Esophagus muscularis mucosa (tissue), 4 donors: ENCODE results near the gene CASQ2. TPM values are rescaled to one million over a fixed set of nuclear protein-coding genes. Genes with fewer than 3 reads are reported as not detected.

Experiments
- DNase-seq: peaks from one replicate; pipeline ENCODE4 v3.0.0-alpha.2; 2017; ENCODE audit errors: extremely low spot score
- H3K27ac ChIP-seq, 4 donors: fragments of 200-600 bp; sonication (generic); replicated peaks in 1 of 4; 1 replicate in 3 of 4; 2 replicates in 1 of 4; pipeline ENCODE4 v1.5.1; 2016 to 2019; ENCODE audit warnings: mild to moderate bottlenecking in 1 of 4
- H3K27me3 ChIP-seq, 4 donors: fragments of 200-600 bp; sonication (generic); one replicate each; pipeline versions ENCODE4 v1.5.1 to v1.6.0; 2016 to 2019
- H3K36me3 ChIP-seq, 4 donors: fragments of 200-600 bp; sonication (generic); one replicate each; pipeline ENCODE4 v1.5.1; 2016 to 2019
- H3K4me1 ChIP-seq, 4 donors: fragments of 200-600 bp; sonication (generic); one replicate each; pipeline ENCODE4 v1.5.1; 2016 to 2019
- H3K4me3 ChIP-seq, 4 donors: fragments of 200-600 bp; sonication (generic); 1 replicate in 2 of 4; 2 replicates in 2 of 4; pipeline ENCODE4 v1.5.1; 2016 to 2019; ENCODE audit warnings: mild to moderate bottlenecking in 4 of 4, moderate library complexity in 1 of 4
- H3K9me3 ChIP-seq, 4 donors: fragments of 200-600 bp; sonication (generic); 1 replicate in 3 of 4; 2 replicates in 1 of 4; pipeline ENCODE4 v1.5.1; 2016 to 2019
- CTCF ChIP-seq, 3 experiments: fragments of 200-600 bp in 2 of 3; fragments of 450-650 bp in 1 of 3; sonication (generic) in 2 of 3; IDR thresholded peaks; one replicate each; pipeline ENCODE4 v1.5.1; 2017 to 2019; ENCODE audit warnings: antibody characterized with exemption in 3 of 3, mild to moderate bottlenecking in 2 of 3, moderate library complexity in 1 of 3
- EP300 ChIP-seq: sonication (generic); formaldehyde crosslinking; IDR thresholded peaks from one replicate; pipeline ENCODE4 v1.6.1; 2017; ENCODE audit warnings: antibody characterized with exemption
- POLR2A ChIP-seq: fragments of 450-650 bp; IDR thresholded peaks from one replicate; pipeline ENCODE4 v1.6.1; 2017; ENCODE audit warnings: antibody characterized with exemption, moderate library complexity, mild to moderate bottlenecking, low read depth
- POLR2AphosphoS5 ChIP-seq, 2 donors: sonication (generic); formaldehyde crosslinking; IDR thresholded peaks; one replicate each; pipeline ENCODE4 v1.6.1; 2017; ENCODE audit warnings: antibody characterized with exemption in 2 of 2
- WGBS: methylation state at CpG from one replicate; pipeline ENCODE4 v1.1.5; 2018; 5-methylcytosine and 5-hydroxymethylcytosine counted together
- intact Hi-C: fragments of 100-400 bp; cut with DNase I; formaldehyde crosslinking; loops from one replicate; pipeline ENCODE4 v1.15.1; 2023
- total RNA-seq, 4 donors: library from RNA; depleted of rRNA; stranded (reverse); fragments of >200 nt; gene quantifications; one replicate each; pipeline versions ENCODE4 v1.1.0 to v1.2.1, GENCODE V29; 2016

Gene CASQ2
- total RNA-seq, 4 donors from 2014 or later = 95.6 to 138 (median 108) TPM

DNA sequence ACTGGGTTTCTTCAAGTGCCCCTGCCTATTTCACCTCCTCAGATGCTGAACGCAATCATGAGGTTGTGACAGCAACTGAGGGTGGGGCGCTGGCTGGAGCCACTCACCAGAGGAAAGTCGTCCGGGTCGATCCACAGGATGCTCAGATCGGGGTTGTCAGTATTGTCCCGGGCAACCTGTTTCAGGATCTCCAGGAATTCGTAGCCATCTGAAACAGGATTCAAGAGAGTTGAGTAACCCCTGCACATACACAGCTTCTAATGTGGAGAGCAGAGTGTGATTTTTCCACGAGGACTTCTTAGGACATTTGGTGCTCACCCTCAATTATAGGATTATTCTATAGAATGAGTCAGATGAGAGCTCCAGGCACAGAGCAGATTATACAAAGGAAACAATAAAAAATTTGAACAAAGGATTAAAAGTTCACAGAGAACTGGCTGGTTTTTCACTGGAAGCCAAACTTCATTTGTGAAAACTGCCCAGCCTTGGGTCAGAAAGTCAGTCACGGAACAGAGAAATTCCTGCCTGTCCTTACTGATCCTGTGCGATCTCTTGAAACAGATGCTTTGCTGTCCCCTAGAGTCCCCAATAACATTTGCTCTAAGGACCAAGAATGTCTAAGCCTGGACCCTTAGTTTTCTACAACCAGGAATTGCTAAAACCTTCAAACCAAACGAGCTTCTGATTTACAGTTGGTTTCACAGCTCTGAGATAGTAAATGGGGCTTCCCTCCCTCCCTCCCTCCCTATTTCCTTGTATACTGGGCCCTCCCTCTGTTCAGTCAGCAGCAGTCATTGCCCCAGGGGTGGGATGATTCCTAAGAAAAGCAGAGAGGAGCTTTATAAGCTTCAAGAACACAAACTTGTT is 63.2 kb downstream of the CASQ2 start:
- Histone ChIP-seq H3K27me3 (no peaks in the 10 kb centered on the region), H3K27ac (no peak overlapping the region), H3K4me1 (peaks cover 0 to 27% (median 2%) of the 10 kb centered on the region in 4 donors), H3K9me3 (no peaks in the 10 kb centered on the region), H3K36me3 (peaks cover 6 to 46% (median 25%) of the 10 kb centered on the region in 4 donors), H3K4me3 (no peak overlapping the region)
- 79% methylated on average over 12 of the region's 12 CpGs for WGBS
- intact Hi-C loops = loop anchor here (5.0 kb wide), 1 partner anchor 98 kb away; no protein-coding TSS in a partner anchor
- no peak for TF ChIP-seq EP300
- no peak for TF ChIP-seq POLR2AphosphoS5 (IDR thresholded peaks at IDR 0.05)
- TF ChIP-seq POLR2A = no peak
- TF ChIP-seq CTCF (IDR thresholded peaks at IDR 0.05) = no peak
- no peak for DNase-seq

GRCh38 chr1:115702959-115703358 is 65.6 kb downstream of the CASQ2 start:
- H3K9me3 ChIP-seq = no peaks in the 10 kb centered on the region
- intact Hi-C loops = no loop called here
- peaks cover 0 to 27% (median 2%) of the 10 kb centered on the region in 4 donors for H3K4me1 ChIP-seq
- H3K36me3 ChIP-seq = peaks cover 6 to 52% (median 29%) of the 10 kb centered on the region in 4 donors
- TF ChIP-seq POLR2A (no peak), EP300 (no peak), CTCF (IDR thresholded peaks at IDR 0.05) (no peak), POLR2AphosphoS5 (IDR thresholded peaks at IDR 0.05) (no peak)
- no peak for DNase-seq
- no peak overlapping the region for H3K4me3 ChIP-seq
- no peak overlapping the region for H3K27ac ChIP-seq
- WGBS = 87% methylated on average over 3 of the region's 3 CpGs
- H3K27me3 ChIP-seq = no peaks in the 10 kb centered on the region

DNA sequence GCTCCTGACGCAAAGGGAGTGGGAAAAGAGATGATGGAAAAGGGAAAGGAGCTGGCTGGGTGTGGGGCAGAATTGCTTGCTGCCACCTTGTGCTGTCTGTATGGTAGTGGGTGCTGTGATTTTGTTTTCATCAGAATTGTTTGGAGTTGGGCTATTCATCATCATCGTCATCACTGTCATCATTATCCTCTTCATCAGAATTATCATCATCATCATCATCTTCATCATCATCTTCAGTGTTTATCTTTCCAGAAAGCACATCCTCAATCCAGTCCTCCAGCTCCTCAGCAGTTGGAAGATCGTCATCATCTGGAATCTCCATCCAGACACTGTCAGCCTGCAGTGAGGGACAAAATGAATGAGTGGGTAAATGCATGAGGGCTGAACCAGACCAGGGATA is 67.4 kb downstream of the CASQ2 start:
- 71% methylated on average over 3 of the region's 3 CpGs for WGBS
- no peak overlapping the region for H3K27ac ChIP-seq
- H3K36me3 ChIP-seq = peaks cover 6 to 52% (median 29%) of the 10 kb centered on the region in 4 donors
- H3K4me1 ChIP-seq = peaks cover 0 to 17% (median 0%) of the 10 kb centered on the region in 4 donors
- intact Hi-C loops = no loop called here
- TF ChIP-seq CTCF (IDR thresholded peaks at IDR 0.05) (no peak), POLR2A (no peak), EP300 (no peak), POLR2AphosphoS5 (IDR thresholded peaks at IDR 0.05) (no peak)
- H3K9me3 ChIP-seq = no peaks in the 10 kb centered on the region
- H3K27me3 ChIP-seq = no peaks in the 10 kb centered on the region
- no peak for DNase-seq
- no peak overlapping the region for H3K4me3 ChIP-seq

DNA sequence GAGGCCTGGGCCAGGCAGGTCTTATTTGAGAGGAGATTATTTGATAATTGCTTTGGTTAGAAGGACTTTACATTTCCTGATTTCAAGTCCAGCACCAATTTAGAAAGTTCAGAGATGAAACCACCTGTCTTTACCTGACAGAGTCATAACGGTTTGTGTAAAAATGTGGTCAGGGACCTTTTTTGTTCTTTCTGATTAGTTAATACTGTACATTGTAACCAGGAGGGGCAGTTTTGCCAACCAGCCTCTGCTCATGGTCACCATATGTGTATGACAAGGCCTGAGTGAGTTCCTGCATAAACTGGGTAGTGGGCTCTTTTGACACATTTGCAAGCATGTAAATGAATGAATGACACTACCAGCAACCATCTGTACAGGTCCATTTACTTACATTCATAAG is 70.9 kb downstream of the CASQ2 start:
- 94% methylated on average over 1 of the region's 1 CpG for WGBS
- Histone ChIP-seq H3K27me3 (no peaks in the 10 kb centered on the region), H3K4me3 (no peak overlapping the region), H3K36me3 (peaks cover 6 to 36% (median 24%) of the 10 kb centered on the region in 4 donors), H3K9me3 (no peaks in the 10 kb centered on the region), H3K4me1 (peaks cover 0 to 7% (median 0%) of the 10 kb centered on the region in 4 donors), H3K27ac (no peak overlapping the region)
- intact Hi-C loops = no loop called here
- TF ChIP-seq POLR2A = no peak
- TF ChIP-seq EP300 = no peak
- TF ChIP-seq CTCF (IDR thresholded peaks at IDR 0.05) = no peak
- TF ChIP-seq POLR2AphosphoS5 (IDR thresholded peaks at IDR 0.05) = no peak
- DNase-seq = no peak
